Activated CD4-positive, alpha-beta T cell treated with anti-CD3 and anti-CD28 coated beads, Interleukin-2, amount 50 U/mL, for 48 hours (primary cell): ENCODE data around the gene CARM1.
A peak's percentile ranks its signal among the peaks of the same experiment; 100 is the strongest.

ENCODE experiments used
- DNase-seq, 2 experiments: peaks; one replicate each; pipeline ENCODE4 v3.0.0-alpha.2; 2020

Gene CARM1

GRCh38 chr19:10911579-10912363, 40.4 kb downstream of the CARM1 start:
- no peak for DNase-seq

DNA sequence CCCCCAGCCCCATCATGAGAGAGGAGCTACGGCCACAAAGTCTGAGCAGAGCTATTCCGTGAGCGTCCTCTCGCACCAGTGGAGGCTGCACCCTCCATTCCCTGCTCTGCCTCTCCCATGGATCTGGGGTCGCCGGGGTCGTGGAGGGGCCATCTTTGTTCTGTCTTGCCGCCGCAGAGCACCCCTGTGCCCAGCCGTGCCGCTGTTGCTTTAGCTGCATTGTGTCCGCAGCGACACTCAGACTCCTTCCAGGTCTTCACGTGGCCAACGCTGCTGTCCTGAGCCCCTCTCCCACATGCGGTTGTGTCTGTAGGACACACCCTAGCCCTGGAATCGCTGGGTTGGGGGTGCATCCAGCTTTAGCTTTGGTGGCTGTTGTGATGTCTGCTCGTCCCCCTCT, 41.3 kb downstream of the CARM1 start:
- DNase-seq: no peak

DNA sequence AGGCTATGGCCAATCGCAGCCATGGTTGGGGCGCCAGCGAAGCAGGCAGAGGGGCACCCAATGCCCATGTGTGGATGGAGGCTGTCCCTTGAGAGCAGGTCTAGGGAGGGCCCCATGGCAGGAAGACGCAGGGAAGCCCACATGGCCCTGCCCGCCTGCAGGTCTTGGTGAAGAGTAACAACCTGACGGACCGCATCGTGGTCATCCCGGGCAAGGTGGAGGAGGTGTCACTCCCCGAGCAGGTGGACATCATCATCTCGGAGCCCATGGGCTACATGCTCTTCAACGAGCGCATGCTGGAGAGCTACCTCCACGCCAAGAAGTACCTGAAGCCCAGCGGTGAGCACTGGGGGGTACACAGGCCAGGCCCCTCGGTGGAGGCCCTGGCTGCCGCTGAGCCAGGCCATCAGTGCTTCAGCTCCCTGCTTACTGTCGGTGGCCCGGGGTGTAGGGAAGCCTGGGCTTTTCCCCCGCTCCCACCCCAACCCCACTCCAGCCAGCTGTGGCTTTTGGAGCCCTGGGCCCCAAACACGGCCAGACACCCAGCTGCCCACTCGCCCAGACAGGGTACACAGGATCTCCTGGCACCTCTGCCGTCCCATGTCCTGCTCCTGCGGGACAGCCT, 42.5 kb downstream of the CARM1 start:
- no peak for DNase-seq

DNA sequence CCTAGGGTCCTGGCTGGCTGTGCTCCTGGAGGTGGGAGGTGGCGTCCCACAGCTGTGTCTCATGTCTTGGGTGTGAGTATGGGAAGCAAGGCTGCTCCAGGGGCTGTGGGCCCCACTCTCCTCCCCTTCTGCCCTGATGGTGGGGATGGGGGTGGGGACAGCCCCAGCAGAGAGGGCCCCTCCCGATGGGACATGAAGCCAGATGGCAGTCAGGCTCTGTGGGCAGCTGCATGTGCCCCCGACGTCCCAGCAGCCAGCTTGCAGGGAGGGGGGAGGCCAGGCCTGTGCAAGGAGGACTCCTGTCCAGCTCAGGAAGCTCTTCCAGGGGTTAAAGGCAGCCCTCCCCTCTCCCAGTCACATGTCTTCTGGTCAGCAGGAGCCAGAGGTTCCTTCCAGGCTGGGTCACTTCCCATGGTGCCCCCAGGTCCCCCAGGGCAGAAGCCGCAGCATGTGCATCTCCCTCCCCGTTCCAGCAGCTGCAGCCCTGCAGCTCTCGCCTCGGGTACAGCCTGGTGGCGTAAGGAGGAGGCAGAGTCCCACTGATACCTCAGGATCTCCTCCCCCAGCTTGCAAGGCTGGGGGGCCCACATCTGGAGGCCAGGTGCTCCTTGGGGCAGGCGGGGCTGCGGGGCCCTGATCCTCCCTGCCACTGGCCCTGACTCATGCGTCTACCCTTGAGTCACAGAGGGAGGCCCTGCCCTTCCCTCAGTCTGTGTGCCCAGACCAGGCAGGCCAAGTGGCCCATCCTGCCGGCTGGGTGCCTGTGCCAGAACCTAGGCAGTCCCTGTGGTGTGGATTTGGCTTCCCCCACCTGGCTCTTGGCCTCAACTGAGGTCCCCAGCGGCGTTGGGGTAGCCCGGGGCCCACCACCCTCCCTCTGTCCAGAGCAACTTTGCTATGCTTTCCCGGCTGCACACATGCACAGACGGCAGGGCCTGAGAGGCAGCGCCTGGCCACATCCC, 44.1 kb downstream of the CARM1 start:
- DNase-seq: no peak

DNA sequence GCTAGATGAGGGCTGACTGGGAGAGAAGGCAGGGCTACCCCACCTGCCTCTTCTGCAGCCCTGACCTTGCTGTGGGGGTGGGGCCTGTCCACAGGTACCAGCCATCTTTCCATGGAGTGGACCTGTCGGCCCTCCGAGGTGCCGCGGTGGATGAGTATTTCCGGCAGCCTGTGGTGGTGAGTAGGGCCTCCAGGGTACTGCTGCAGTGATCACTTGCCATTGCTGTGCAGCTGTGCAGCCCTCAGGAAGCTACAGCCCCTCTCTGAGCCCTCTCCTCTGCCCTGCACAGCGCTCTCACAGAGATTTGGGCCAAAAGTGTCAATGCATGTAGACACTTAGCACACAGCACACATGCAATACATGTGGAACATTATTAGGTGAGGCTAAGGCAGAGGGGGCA, 45.2 kb downstream of the CARM1 start:
- DNase-seq: no peak

- DNase-seq: no peak
Measured at GRCh38 chr19:10918359-10918758, 47.0 kb downstream of the CARM1 start.

DNA sequence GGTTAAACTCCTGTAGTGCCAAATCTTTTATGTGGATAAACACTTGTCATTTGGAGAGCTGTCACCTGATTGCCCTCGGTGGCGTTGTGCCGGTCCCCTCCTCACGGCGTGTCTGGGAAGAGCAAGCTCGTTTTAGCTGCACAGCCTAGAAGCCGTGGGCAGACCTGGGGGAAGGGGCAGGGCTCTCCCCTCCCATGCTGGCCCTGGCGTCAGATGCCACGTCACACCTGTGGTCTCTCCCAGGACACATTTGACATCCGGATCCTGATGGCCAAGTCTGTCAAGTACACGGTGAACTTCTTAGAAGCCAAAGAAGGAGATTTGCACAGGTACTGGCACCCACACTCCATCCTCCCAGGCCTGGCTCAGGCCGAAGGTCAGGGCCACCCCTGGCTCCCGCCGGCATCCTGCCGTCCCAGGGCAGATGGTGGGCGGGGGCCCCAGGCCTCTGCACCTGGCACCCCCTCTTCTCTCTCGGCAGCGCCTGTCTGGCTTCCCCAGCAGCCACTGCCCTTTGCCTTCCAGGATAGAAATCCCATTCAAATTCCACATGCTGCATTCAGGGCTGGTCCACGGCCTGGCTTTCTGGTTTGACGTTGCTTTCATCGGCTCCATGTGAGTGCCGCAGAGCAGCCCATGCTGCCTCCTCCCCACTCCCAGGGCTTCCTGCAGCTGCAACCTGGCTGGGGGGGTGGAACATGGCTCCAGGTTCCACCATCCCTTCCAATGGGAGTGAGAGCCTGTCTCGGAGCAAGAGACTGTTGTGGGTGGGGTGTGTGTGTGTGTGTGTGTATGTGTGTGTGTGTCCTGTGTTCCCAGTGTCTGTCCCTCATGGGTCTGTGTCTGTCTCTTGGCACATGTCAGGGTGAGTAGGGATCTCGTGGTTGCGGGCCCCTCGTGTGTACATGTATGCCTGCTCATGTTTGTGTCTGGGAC, 48.3 kb downstream of the CARM1 start:
- no peak for DNase-seq

DNA sequence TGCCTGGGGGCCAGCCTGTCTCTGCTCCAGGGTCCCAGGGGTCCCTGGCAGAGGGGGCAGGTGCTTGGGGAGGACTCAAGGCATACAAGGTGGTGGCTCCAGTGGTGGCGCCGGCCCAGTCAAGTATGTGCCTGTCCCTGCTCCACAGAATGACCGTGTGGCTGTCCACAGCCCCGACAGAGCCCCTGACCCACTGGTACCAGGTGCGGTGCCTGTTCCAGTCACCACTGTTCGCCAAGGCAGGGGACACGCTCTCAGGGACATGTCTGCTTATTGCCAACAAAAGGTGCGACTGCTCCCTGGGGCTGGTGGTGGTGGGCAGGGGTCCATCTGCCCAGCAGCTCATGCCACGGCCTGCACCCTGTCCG, 48.9 kb downstream of the CARM1 start:
- DNase-seq: no peak

GRCh38 chr19:10920781-10921180, 49.4 kb downstream of the CARM1 start:
- DNase-seq: no peak

GRCh38 chr19:10921199-10921909, 50.0 kb downstream of the CARM1 start:
- no peak for DNase-seq

GRCh38 chr19:10921910-10922637, 50.7 kb downstream of the CARM1 start:
- DNase-seq: no peak

DNA sequence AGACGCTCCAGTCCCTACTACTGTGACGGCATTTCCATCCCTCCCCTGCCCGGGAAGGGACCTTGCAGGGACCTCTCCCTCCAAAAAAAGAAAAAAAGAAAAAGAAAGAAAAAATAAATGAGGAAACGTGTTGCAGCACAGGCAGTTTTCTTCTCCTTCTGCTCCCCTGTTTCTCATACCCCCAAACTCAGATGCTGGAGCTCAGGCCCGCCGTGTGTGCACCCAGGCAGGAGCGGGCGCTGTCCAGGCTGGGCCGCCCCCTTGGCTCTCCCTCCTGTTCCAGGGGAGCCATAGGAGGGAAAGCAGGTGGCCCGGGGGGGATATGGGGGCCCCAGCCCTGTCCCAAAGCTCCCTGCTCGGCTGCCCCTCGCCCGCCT, 51.3 kb downstream of the CARM1 start:
- DNase-seq: no peak

DNA sequence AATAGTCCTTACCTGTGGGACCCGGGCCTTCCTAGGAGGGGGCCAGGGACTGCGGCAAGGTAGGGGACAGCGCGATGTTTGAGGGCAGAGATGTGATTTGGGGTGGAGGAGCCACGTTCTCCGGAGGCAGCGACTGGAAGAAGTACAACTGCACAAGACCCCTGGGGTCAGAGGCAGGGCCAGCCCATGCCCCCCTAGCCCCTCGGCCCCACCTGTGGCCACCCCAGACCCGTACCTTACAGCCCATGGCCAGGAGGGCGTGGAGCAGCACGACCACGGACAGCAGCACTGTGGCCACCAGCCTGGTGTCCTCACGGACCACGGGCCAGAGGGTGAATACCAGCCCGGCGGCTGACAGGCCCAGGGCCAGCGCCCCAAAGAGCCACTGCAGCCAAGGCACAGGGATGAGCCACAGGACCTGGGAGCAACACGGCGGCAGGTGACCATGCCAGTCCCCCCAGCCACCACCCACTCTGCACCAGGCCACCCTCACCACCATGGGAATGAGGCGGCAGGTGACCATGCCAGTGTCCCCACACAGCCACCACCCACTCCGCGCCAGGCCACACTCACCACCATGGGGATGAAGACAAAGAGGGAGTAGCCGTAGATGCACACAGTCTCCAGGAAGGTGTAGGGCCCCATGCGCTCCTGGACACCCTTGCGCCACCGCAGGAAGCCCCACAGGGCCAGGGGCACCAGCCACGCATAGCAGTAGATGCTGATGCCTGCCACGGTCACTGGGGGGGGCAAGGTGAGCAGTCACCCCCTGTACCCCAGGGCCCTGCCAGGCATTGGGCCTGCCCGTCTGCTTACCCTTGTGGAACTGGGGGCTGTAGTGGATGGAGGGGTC, 52.1 kb downstream of the CARM1 start:
- no peak for DNase-seq

- DNase-seq: no peak
Measured at GRCh38 chr19:10924597-10924996, 53.2 kb downstream of the CARM1 start.

- DNase-seq: peak; percentile 18
Measured at GRCh38 chr19:10927730-10928562, 56.6 kb downstream of the CARM1 start.

GRCh38 chr19:10928563-10929401, 57.4 kb downstream of the CARM1 start, which contains the start of the genes TIMM29 and YIPF2:
Gene TIMM29, plus strand, starts transcription at chr19:10928811. Its CDS starts 12 bp downstream, at chr19:10928823.
Gene YIPF2, minus strand, starts transcription at chr19:10928639. Its CDS starts 229 bp downstream, at chr19:10928410.
- peak; percentile 96 to 98 for DNase-seq

DNA sequence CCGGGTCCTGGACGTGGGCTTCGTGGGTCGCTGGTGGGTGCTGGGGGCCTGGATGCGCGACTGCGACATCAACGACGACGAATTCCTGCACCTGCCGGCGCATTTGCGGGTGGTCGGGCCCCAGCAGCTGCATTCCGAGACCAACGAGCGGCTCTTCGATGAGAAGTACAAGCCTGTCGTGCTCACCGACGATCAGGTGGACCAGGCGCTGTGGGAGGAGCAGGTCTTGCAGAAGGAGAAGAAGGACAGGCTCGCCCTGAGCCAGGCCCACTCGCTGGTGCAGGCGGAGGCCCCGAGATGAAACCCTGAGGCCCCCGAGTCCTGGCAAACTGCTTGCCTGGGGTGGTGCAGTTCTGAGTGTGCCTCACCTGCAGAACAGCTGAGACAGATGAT, 58.0 kb downstream of the CARM1 start:
- DNase-seq: no peak
